BLaER1 (cell line): ENCODE data around the gene PLEKHB2.
"Not testable (repeated sequence)": the region's sequence is repeated elsewhere in the genome, so short reads cannot be mapped to it uniquely, and the experiment has no call there.

ENCODE experiments used
- H3K27ac ChIP-seq: shearing (Covaris generic); formaldehyde crosslinking; 2 replicates; pipeline ENCODE4 v1.8.1; 2022
- H3K27me3 ChIP-seq: shearing (Covaris generic); formaldehyde crosslinking; 2 replicates; pipeline ENCODE4 v1.8.1; 2022
- H3K36me3 ChIP-seq: shearing (Covaris generic); formaldehyde crosslinking; 2 replicates; pipeline ENCODE4 v1.8.1; 2022
- H3K4me1 ChIP-seq: shearing (Covaris generic); formaldehyde crosslinking; 2 replicates; pipeline ENCODE4 v1.8.1; 2022
- H3K4me2 ChIP-seq: shearing (Covaris generic); formaldehyde crosslinking; 2 replicates; pipeline ENCODE4 v1.8.1; 2022
- H3K4me3 ChIP-seq: shearing (Covaris generic); formaldehyde crosslinking; 2 replicates; pipeline ENCODE4 v1.8.1; 2022
- H3K9ac ChIP-seq: shearing (Covaris generic); formaldehyde crosslinking; 2 replicates; pipeline ENCODE4 v1.8.1; 2022
- H3K9me3 ChIP-seq: shearing (Covaris generic); formaldehyde crosslinking; 2 replicates; pipeline ENCODE4 v1.8.1; 2022
- H4K20me1 ChIP-seq: shearing (Covaris generic); formaldehyde crosslinking; 2 replicates; pipeline ENCODE4 v1.8.1; 2022
- Cebpa-rat ChIP-seq: shearing (Covaris generic); IDR thresholded peaks from 2 replicates; pipeline ENCODE4 v1.8.1; 2022

The PLEKHB2 gene

GRCh38 chr2:131155208-131155855, 50.2 kb downstream of the PLEKHB2 start:
- no peaks in the 10 kb centered on the region for H3K27me3 ChIP-seq
- 0 out of 2 replicates have a peak, but pooled peaks cover 7% of the 10 kb centered on the region for H4K20me1 ChIP-seq
- no peak overlapping the region for H3K9ac ChIP-seq
- H3K4me2 ChIP-seq, result no peak overlapping the region
- H3K27ac ChIP-seq, result no peak overlapping the region
- peaks cover 20% of the 10 kb centered on the region for H3K4me1 ChIP-seq
- TF ChIP-seq Cebpa-rat, result no peak
- H3K9me3 ChIP-seq, result no peaks in the 10 kb centered on the region
- peaks cover 13% of the 10 kb centered on the region for H3K36me3 ChIP-seq
- H3K4me3 ChIP-seq, result no peak overlapping the region

DNA sequence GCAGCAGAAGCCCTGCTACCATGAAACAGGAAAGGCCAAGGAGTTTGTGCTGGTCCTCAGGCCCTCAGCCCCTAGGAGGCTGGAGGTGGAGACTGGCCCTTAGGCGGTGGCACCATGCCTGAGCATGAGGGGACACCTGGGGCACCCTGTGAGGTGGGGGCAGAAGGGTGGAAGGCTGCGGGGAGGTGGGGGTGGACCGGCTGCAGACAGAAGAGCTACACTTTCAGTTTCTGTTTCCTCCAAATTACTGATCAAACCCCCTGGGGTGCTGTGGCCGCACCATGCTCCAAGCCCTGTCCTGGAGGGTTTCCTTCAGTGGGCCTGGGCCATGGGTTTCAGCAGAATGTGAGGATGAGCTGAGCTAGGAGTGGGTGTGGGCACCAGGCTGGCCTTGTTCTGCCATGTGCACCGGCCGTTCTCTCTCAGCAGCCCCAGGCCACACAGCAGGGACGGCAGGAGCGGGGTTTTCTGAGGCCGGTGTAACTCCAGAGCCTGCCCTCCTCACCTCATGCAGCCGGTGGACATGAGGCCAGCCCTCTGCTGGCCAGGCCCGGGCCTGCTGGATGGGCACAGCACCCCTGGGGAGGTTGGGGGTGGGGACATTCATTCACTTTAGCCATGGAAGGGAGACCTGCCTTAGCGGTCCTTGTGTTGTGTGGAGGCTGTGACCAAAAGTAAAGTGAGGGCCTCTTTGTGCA, 51.5 kb downstream of the PLEKHB2 start:
- Histone ChIP-seq H3K9me3 (no peaks in the 10 kb centered on the region), H3K36me3 (0 out of 2 replicates have a peak, but pooled peaks cover under 1% of the 10 kb centered on the region), H4K20me1 (0 out of 2 replicates have a peak, but pooled peaks cover under 1% of the 10 kb centered on the region), H3K27ac (peak overlapping the region; percentile 58), H3K4me1 (peaks cover 20% of the 10 kb centered on the region), H3K4me2 (peak overlapping the region; percentile 82), H3K9ac (peak overlapping the region; percentile 21; the same call in 1 of the 2 replicates), H3K4me3 (peak overlapping the region; percentile 29; the same call in 1 of the 2 replicates), H3K27me3 (no peaks in the 10 kb centered on the region)
- no peak for TF ChIP-seq Cebpa-rat

GRCh38 chr2:131165562-131165961, 60.4 kb downstream of the PLEKHB2 start:
- not testable (repeated sequence) for H3K27me3 ChIP-seq, H3K36me3 ChIP-seq, H4K20me1 ChIP-seq, H3K27ac ChIP-seq, H3K4me1 ChIP-seq, H3K9me3 ChIP-seq, H3K9ac ChIP-seq, H3K4me2 ChIP-seq, H3K4me3 ChIP-seq

DNA sequence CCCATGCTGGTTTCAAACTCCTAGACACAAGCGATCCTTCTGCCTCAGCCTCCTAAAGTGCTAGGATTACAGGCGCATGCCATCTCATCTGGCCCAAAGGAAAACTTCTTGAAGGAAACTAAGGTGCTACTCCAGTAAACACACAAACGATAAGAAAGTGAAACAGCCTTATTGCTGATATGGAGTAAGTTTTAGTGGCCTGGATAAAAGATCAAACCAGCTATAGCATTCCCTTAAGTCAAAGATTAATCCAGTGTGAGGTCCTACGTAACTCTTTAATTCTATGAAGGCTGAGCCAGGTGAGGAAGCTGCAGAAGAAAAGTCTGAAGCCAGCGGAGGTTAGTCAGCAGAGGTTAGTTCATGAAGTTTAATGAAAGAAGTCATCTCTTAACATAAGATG, 63.4 kb downstream of the PLEKHB2 start:
- H3K4me3 ChIP-seq, result no peak overlapping the region
- no peaks in the 10 kb centered on the region for H3K27me3 ChIP-seq
- H3K4me1 ChIP-seq, result no peaks in the 10 kb centered on the region
- H4K20me1 ChIP-seq, result no peaks in the 10 kb centered on the region
- H3K9me3 ChIP-seq, result no peaks in the 10 kb centered on the region
- no peak overlapping the region for H3K4me2 ChIP-seq
- no peak overlapping the region for H3K9ac ChIP-seq
- TF ChIP-seq Cebpa-rat, result no peak
- no peaks in the 10 kb centered on the region for H3K36me3 ChIP-seq
- no peak overlapping the region for H3K27ac ChIP-seq

DNA sequence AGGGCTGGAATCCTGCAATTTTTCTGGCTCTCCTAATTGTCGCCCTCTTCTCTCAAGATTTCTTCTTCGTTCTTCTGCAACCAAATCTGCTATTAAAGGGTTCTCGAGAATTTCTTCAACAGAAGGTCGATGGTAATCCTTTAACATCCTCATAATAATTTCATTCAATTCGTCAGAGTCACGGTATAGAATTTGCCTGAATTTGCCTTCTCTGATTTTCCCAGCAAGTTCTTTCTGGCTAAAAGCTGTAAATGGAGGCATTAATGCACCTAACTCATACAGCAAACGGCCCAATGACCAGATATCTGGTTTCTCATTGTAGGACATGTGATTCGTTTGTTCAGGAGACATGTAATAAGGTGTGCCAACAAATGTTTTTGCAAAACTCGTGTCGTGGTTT, 72.9 kb downstream of the PLEKHB2 start:
- H4K20me1 ChIP-seq, H3K27me3 ChIP-seq, H3K36me3 ChIP-seq, H3K9me3 ChIP-seq, H3K9ac ChIP-seq, H3K27ac ChIP-seq, H3K4me3 ChIP-seq, H3K4me1 ChIP-seq, H3K4me2 ChIP-seq: not testable (repeated sequence)

DNA sequence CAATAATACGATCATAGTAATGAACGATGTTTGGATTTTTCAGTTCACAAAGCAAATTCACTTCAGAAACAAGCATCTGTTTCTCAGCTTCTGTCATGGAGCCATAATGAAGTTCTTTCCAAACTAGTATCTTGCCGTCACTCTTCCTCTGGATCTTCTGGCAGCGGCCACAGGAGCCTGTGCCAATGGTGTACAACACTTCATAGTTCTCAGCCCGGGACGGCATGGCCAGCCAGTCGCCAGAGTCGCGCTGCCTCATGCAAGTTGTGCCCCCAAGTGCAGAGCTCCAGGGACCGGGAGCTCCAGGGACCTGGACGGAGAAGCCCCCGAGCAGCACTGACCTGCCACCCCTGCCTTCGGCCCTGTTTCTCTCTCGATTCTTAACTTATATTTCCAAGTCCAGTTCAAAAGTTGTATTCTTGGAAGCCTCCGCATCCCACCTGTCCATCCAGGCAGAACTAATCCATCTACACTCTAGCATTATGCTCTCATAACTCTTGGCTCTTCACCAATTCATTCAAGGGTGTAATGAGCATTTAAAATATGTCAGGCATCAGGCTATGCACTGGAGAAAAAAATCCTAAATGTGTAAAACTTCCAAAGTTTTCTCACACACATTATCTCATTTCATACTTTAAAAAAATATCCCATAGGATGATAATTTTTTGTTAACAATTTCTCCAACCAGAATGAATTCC, 73.7 kb downstream of the PLEKHB2 start:
- H3K4me3 ChIP-seq, H3K9me3 ChIP-seq, H3K36me3 ChIP-seq, H4K20me1 ChIP-seq, H3K27me3 ChIP-seq, H3K4me1 ChIP-seq, H3K4me2 ChIP-seq, H3K27ac ChIP-seq, H3K9ac ChIP-seq: not testable (repeated sequence)

DNA sequence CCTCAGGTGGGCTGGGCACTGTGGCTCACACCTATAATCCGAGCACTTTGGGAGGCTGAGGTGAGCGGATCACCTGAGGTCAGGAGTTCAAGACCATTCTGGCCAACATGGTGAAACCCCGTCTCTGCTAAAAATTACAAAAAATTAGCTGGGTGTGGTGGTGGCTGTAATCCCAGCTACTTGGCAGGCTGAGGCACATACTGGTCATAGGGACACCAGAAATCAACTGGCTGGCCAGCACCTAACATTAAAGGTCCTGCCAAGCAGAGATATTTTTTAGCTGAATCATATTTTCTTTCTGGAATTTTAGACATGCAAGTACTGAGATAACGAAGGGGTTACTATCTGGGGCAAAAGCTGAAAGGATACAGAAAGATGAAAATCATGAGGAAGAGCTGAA, 76.3 kb downstream of the PLEKHB2 start:
- not testable (repeated sequence) for H3K4me3 ChIP-seq, H4K20me1 ChIP-seq, H3K27ac ChIP-seq, H3K9ac ChIP-seq, H3K9me3 ChIP-seq, H3K4me2 ChIP-seq, H3K4me1 ChIP-seq, H3K27me3 ChIP-seq, H3K36me3 ChIP-seq

DNA sequence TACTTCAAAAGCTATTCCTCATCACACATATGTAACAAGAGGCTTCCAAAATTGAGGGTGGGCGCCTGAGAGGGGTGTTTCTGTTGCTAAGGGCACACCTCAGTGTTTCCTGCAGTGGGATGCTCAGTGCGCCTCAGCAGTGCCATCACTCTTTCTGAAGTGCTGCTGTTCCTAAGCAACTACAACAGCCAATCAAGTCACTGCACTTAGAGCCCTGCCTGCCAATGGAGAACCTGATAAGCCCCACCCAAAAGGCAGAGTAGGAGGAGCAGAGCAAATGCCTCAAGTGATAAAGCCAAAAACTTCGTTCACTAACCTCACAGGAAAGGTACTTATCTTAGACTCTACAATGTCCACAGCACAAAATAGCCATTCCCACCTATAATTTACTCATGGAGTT, 88.3 kb downstream of the PLEKHB2 start:
- H3K27ac ChIP-seq, result not testable (repeated sequence)

DNA sequence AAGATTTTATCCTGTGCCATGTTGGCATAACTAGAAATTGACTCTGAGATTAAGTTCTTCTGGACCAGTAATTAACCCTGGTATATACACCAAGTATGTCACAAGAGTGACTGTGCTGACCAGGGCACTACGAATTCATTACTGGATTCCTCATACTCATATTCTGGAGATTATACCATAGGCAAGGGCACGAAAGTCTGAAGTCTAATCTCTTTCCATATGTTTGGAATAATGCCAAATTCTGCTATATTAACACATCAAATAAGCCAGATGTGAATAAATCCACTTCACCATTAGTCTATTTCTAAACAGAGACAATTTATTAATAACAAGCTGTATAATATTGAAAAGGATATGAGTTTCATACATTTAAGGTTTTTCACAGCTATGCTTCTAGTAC, 91.0 kb downstream of the PLEKHB2 start:
- not testable (repeated sequence) for H3K4me2 ChIP-seq, H4K20me1 ChIP-seq, H3K9ac ChIP-seq, H3K4me3 ChIP-seq, H3K27me3 ChIP-seq, H3K27ac ChIP-seq, H3K9me3 ChIP-seq, H3K4me1 ChIP-seq, H3K36me3 ChIP-seq

More for the DNA sequence above, 88.3 kb downstream of the PLEKHB2 start:
- not testable (repeated sequence) for H3K36me3 ChIP-seq, H3K4me2 ChIP-seq, H3K4me3 ChIP-seq, H3K27me3 ChIP-seq, H3K9me3 ChIP-seq, H3K9ac ChIP-seq, H3K4me1 ChIP-seq, H4K20me1 ChIP-seq
